Measurements from ENCODE around the gene INTS6L. TPM values are rescaled to one million over a fixed set of nuclear protein-coding genes. Genes with fewer than 3 reads are reported as not detected.

The INTS6L gene
- total and polyA plus RNA-seq, 2 of the 8 experiments (the other 6 are each of a cell fraction or from before 2014, with no cell fraction given): 4.1 to 5.2 TPM

DNA sequence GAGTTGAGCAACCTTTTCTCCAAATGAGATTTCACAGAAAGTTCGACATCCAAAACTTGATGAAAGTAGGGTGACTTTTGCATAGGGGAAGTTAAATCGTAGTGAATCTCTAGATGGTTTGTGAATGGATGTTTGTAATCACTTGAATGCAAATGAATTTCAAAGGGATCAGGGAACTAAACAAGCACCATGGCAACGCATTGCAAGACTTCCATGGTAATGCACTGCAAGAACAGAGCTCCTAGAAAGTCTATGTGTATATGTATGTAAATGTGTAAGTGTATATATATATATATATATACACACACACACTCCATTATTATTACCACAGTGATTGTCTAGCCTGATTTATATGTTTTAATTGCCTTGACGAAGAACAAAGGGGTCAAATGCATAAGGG, 27.3 kb downstream of the INTS6L start:
- no peak for FAIRE-seq

More for the DNA sequence above, 27.3 kb downstream of the INTS6L start:
- no peak overlapping the region for H3K18ac ChIP-seq (ENCODE audit: extremely low read depth, low read length)
- H2BK12ac ChIP-seq (ENCODE audit: low read depth, low read length): no peak overlapping the region
- H3K79me2 ChIP-seq (ENCODE audit: control insufficient read depth in 1 of 2, insufficient read depth in 2 of 2, low read length in 2 of 2): no peaks in the 10 kb centered on the region
- H3K9me3 ChIP-seq (ENCODE audit: insufficient read depth in 2 of 2, low read depth in 1 of 2, low read length in 1 of 2): no peaks in the 10 kb centered on the region
- no peak overlapping the region for H2BK20ac ChIP-seq (ENCODE audit: low read length)
- POLR2A ChIA-PET (ENCODE audit: partially characterized antibody): no interaction called here
- H3K4me2 ChIP-seq (ENCODE audit: insufficient read depth in 1 of 2, low read depth in 2 of 2, low read length in 2 of 2): no peak overlapping the region
- H4K5ac ChIP-seq (ENCODE audit: insufficient read length, low read depth, low read length): no peak overlapping the region
- no peak overlapping the region for H2BK15ac ChIP-seq (ENCODE audit: low read length)
- H3K56ac ChIP-seq (replicated peaks; ENCODE audit: insufficient read length, low read depth, low read length): no peak overlapping the region
- H3K36me3 ChIP-seq (ENCODE audit: control insufficient read depth in 2 of 4, insufficient read depth in 4 of 4, low read length in 3 of 4): no peaks in the 10 kb centered on the region
- H3K14ac ChIP-seq (ENCODE audit: insufficient read length): no peak overlapping the region
- no peak overlapping the region for H3K23ac ChIP-seq (ENCODE audit: insufficient read length)
- H3K4me1 ChIP-seq (replicated peaks in 1 of 4; ENCODE audit: control insufficient read depth in 3 of 4, insufficient read depth in 4 of 4, low read length in 3 of 4): 0 out of 7 replicates have a peak, but pooled peaks cover 0 to 3% (median 0%) of the 10 kb centered on the region in 4 experiments
- H3K27ac ChIP-seq (ENCODE audit: low read depth, low read length): no peak overlapping the region
- no peak for TF ChIP-seq HDAC6 (IDR thresholded peaks at IDR 0.05; ENCODE audit: low read depth, low read length)
- TF ChIP-seq EZH2 (IDR thresholded peaks at IDR 0.05; ENCODE audit: low read depth, low read length, severe bottlenecking): no peak
- TF ChIP-seq SP1 (IDR thresholded peaks at IDR 0.05; ENCODE audit: low read depth, low read length): no peak
- TF ChIP-seq RXRA (IDR thresholded peaks at IDR 0.05; ENCODE audit: insufficient read depth, low read depth, low read length): no peak
- no peak for TF ChIP-seq KDM4A (IDR thresholded peaks at IDR 0.05; ENCODE audit: low read depth, low read length, severe bottlenecking)
- TF ChIP-seq TBP (IDR thresholded peaks at IDR 0.05; ENCODE audit: low read depth, low read length): no peak
- no peak overlapping the region for H2BK120ac ChIP-seq (replicated peaks; ENCODE audit: low read depth, low read length)
- H2BK5ac ChIP-seq (ENCODE audit: low read depth, low read length): no peak overlapping the region
- no peak for DNase-seq (ENCODE audit: low read depth in 1 of 2, low spot score in 2 of 2)
- H4K20me1 ChIP-seq (replicated peaks in 1 of 2; ENCODE audit: control insufficient read depth in 1 of 2, insufficient read depth in 2 of 2, low read length in 2 of 2): no peaks in the 10 kb centered on the region
- no peak overlapping the region for H3K4ac ChIP-seq (replicated peaks; ENCODE audit: insufficient read length, low read depth, low read length)
- H3K4me3 ChIP-seq (ENCODE audit: extremely low read depth in 1 of 4, insufficient read depth in 2 of 4, low read depth in 3 of 4, low read length in 4 of 4): no peak overlapping the region
- H4K91ac ChIP-seq (replicated peaks; ENCODE audit: insufficient read length, low read length): no peak overlapping the region
- CTCF ChIA-PET (ENCODE audit: partially characterized antibody): interaction anchor here (0.6 to 1.5 kb wide), 2 partner anchors 8 to 263 kb away, joined by 4 read pairs; no protein-coding TSS in a partner anchor
- no peaks in the 10 kb centered on the region for H3K27me3 ChIP-seq (replicated peaks in 1 of 4; ENCODE audit: control insufficient read depth in 3 of 4, extremely low read depth in 1 of 4, insufficient read depth in 3 of 4, low read length in 3 of 4)
- H3K9ac ChIP-seq (replicated peaks in 1 of 4; ENCODE audit: extremely low read depth in 1 of 4, low read depth in 3 of 4, low read length in 3 of 4): no peak overlapping the region
- H2AK5ac ChIP-seq (ENCODE audit: low read depth, low read length): no peak overlapping the region
- H3K79me1 ChIP-seq (ENCODE audit: low read depth, low read length): no peaks in the 10 kb centered on the region
- WGBS, 2 experiments (ENCODE audit: extremely low coverage in 1 of 2, insufficient coverage in 1 of 2, insufficient read length in 1 of 2, insufficient replicate concordance in 2 of 2, low coverage in 1 of 2, low lambda C conversion rate in 2 of 2, missing lambda C conversion rate in 1 of 2): 74% methylated on average over 4 of the region's 4 CpGs; no CpG with 5 or more reads in 1 of the 2 experiments
- H3K23me2 ChIP-seq (ENCODE audit: low read depth, low read length): no peaks in the 10 kb centered on the region
- H2AFZ ChIP-seq (ENCODE audit: low read length): no peak overlapping the region
- no peak overlapping the region for H4K8ac ChIP-seq (ENCODE audit: extremely low read depth, insufficient read depth, low read length)
